ENCODE data around the gene PHLPP1.

DNA sequence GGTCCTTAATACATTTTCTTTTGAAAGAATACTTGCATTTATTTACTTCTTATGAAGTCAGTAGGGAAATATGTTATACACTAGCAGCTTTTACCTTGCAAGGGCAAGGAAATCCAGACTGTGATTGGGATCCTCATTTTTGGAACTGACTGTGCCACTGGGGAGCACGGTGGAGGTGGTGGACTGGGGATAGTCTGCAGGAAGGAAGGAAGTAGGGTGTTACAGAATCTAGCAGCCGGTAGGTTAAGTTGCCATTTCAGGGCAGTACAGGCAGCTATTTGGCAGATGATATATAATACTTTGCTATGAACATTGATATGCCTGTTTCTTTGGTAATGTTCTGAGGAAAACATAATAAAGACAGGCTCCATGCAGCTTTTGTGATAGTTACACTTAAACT, 238.3 kb downstream of the PHLPP1 start:
- TF ChIP-seq, protein P1, sequence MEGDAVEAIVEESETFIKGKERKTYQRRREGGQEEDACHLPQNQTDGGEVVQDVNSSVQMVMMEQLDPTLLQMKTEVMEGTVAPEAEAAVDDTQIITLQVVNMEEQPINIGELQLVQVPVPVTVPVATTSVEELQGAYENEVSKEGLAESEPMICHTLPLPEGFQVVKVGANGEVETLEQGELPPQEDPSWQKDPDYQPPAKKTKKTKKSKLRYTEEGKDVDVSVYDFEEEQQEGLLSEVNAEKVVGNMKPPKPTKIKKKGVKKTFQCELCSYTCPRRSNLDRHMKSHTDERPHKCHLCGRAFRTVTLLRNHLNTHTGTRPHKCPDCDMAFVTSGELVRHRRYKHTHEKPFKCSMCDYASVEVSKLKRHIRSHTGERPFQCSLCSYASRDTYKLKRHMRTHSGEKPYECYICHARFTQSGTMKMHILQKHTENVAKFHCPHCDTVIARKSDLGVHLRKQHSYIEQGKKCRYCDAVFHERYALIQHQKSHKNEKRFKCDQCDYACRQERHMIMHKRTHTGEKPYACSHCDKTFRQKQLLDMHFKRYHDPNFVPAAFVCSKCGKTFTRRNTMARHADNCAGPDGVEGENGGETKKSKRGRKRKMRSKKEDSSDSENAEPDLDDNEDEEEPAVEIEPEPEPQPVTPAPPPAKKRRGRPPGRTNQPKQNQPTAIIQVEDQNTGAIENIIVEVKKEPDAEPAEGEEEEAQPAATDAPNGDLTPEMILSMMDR (conservative IDR thresholded peaks at IDR 0.05; ENCODE audit: low read depth, low read length): no peak
- no peak for TF ChIP-seq EZH2 (IDR thresholded peaks at IDR 0.05; ENCODE audit: borderline replicate concordance, low read depth, low read length, poor library complexity, severe bottlenecking)
